OCI-LY7 (cell line): ENCODE data around the gene SERPINB5.

ENCODE experiments used
- CTCF ChIP-seq: fragments of 200-600 bp; sonication (generic); conservative IDR thresholded peaks from 2 replicates; pipeline ENCODE4 v1.5.1; 2014; ENCODE audit warnings: mild to moderate bottlenecking, antibody characterized with exemption, low read length, moderate library complexity, mixed read lengths
- EZH2phosphoT487 ChIP-seq: fragments of 200-600 bp; sonication (generic); IDR thresholded peaks from 2 replicates; pipeline ENCODE4 v1.6.1; 2018; ENCODE audit warnings: low read depth, borderline replicate concordance, mild to moderate bottlenecking, mixed run types, antibody characterized with exemption, low read length, moderate library complexity, mixed read lengths

GRCh38 chr18:63487676-63488075, 10.9 kb downstream of the SERPINB5 start:
- TF ChIP-seq EZH2phosphoT487 (no peak), CTCF (no peak)
